HCT116 (cell line): ENCODE results near the gene EML4. TPM values are rescaled to one million over a fixed set of nuclear protein-coding genes. Genes with fewer than 3 reads are reported as not detected.

Experiments used
- ATAC-seq: fragments of 200-7000 bp; cut with Tn5 transposase; 2 replicates; pipeline ENCODE4 v1.9.1; 2020; ENCODE audit warnings: mild to moderate bottlenecking, moderate library complexity
- BruUV-seq: library from RNA; stranded (reverse); fragments of 400-500 nt; replicated peaks from 2 replicates; lab custom pipeline; 2021; lab: Mats Ljungman, UMichigan
- CTCF ChIA-PET: fragments of 300-600 bp; sonication (Branson Sonifier 250); formaldehyde crosslinking; loops from one replicate; lab custom pipeline; 2021; ENCODE audit warnings: antibody characterized with exemption; lab: Charles Lee
- POLR2A ChIA-PET: fragments of 300-600, 350-600 bp; sonication (Branson Sonifier 250); formaldehyde crosslinking; loops from one replicate; lab custom pipeline; 2021; ENCODE audit warnings: antibody characterized with exemption; lab: Charles Lee
- RAD21 ChIA-PET, 2 experiments: fragments of 300-600 bp; sonication (Branson Sonifier 250); formaldehyde crosslinking; loops; one replicate each; lab custom pipeline; 2023; ENCODE audit warnings: low total read pairs in 2 of 2; ENCODE audit not compliant: uncharacterized antibody in 2 of 2, unreplicated experiment in 2 of 2, low non-redundant PET in 1 of 2; lab: Charles Lee
- DNase-seq: peaks from one replicate; pipeline ENCODE4 v3.0.0-alpha.2; 2010; ENCODE audit warnings: low read depth, low spot score
- H2AFZ ChIP-seq: fragments of 200-600 bp; shearing (Covaris generic), sonication (generic); 2 replicates; pipeline ENCODE4 v1.6.1; 2017; ENCODE audit warnings: low read depth, mixed run types, mixed read lengths, antibody characterized with exemption, low read length; ENCODE audit not compliant: poor library complexity, severe bottlenecking
- H3K27ac ChIP-seq: 2 replicates; pipeline ENCODE4 v1.5.1; 2012; ENCODE audit warnings: low read depth, low read length
- H3K27me3 ChIP-seq: fragments of 200-600 bp; sonication (generic); 2 replicates; pipeline ENCODE4 v1.6.1; 2016; ENCODE audit warnings: mixed run types, low read length, mixed read lengths; ENCODE audit not compliant: insufficient read depth
- H3K36me3 ChIP-seq, 2 experiments: fragments of 200-500 bp in 1 of 2; fragments of 200-600 bp in 1 of 2; sonication (Bioruptor generic) in 1 of 2; sonication (generic) in 1 of 2; 2 replicates each; pipeline versions ENCODE4 v1.5.1 to v1.6.1; 2014 to 2016; ENCODE audit warnings: low read length in 2 of 2, inconsistent platforms in 1 of 2, mixed read lengths in 1 of 2, mixed run types in 1 of 2; ENCODE audit not compliant: insufficient read depth in 2 of 2, control insufficient read depth in 1 of 2
- H3K4me1 ChIP-seq, 2 experiments: fragments of 200-600 bp in 1 of 2; sonication (generic) in 1 of 2; 2 replicates each; pipeline versions ENCODE4 v1.5.1 to v1.6.1; 2012 to 2017; ENCODE audit warnings: low read length in 2 of 2, inconsistent platforms in 1 of 2, mild to moderate bottlenecking in 1 of 2, mixed read lengths in 1 of 2, mixed run types in 1 of 2, moderate library complexity in 1 of 2; ENCODE audit not compliant: insufficient read depth in 2 of 2, control insufficient read depth in 1 of 2
- H3K4me2 ChIP-seq: fragments of 200-600 bp; sonication (generic); 2 replicates; pipeline ENCODE4 v1.6.1; 2017; ENCODE audit warnings: mixed run types, low read length, mixed read lengths
- H3K4me3 ChIP-seq, 2 experiments: fragments of 200-600 bp in 1 of 2; sonication (generic) in 1 of 2; replicated peaks in 1 of 2; 2 replicates each; pipeline ENCODE4 v1.5.1; 2011 to 2016; ENCODE audit warnings: low read length in 2 of 2, control low read depth in 1 of 2, low read depth in 1 of 2, mild to moderate bottlenecking in 1 of 2, mixed read lengths in 1 of 2, mixed run types in 1 of 2
- H3K79me2 ChIP-seq: fragments of 200-600 bp; sonication (generic); 2 replicates; pipeline ENCODE4 v1.6.1; 2017; ENCODE audit warnings: mild to moderate bottlenecking, mixed run types, low read length, moderate library complexity, mixed read lengths; ENCODE audit not compliant: insufficient read depth
- H3K9ac ChIP-seq: fragments of 200-600 bp; sonication (generic); 2 replicates; pipeline ENCODE4 v1.6.1; 2016; ENCODE audit warnings: low read length, mixed read lengths
- H3K9me2 ChIP-seq: fragments of 200-600 bp; sonication (generic), shearing (Covaris generic); 2 replicates; pipeline ENCODE4 v1.6.1; 2017; ENCODE audit warnings: mixed run types, mild to moderate bottlenecking, moderate library complexity; ENCODE audit not compliant: insufficient read depth
- H3K9me3 ChIP-seq, 2 experiments: fragments of 200-500 bp in 1 of 2; fragments of 200-600 bp in 1 of 2; sonication (Bioruptor generic) in 1 of 2; sonication (generic) in 1 of 2; 2 replicates each; pipeline ENCODE4 v1.6.1; 2014 to 2017; ENCODE audit warnings: low read length in 2 of 2, mixed read lengths in 2 of 2, inconsistent platforms in 1 of 2, low read depth in 1 of 2, mild to moderate bottlenecking in 1 of 2, mixed run types in 1 of 2, moderate library complexity in 1 of 2; ENCODE audit not compliant: control insufficient read depth in 1 of 2, insufficient read depth in 1 of 2
- H4K20me1 ChIP-seq: fragments of 200-600 bp; sonication (generic), shearing (Covaris generic); 2 replicates; pipeline ENCODE4 v1.6.1; 2017; ENCODE audit warnings: mixed run types, mild to moderate bottlenecking, moderate library complexity; ENCODE audit not compliant: insufficient read depth
- JUND ChIP-seq: IDR thresholded peaks from 2 replicates; pipeline ENCODE4 v1.6.1; 2012
- RAD21 ChIP-seq: IDR thresholded peaks from 2 replicates; pipeline ENCODE4 v1.6.1; 2012; ENCODE audit warnings: low read depth, mild to moderate bottlenecking
- intact Hi-C: fragments of 100-400 bp; cut with micrococcal nuclease; formaldehyde crosslinking; loops from 2 replicates; pipeline ENCODE4 v1.10.0; 2022
- total RNA-seq: library from RNA; stranded (reverse); gene quantifications from one replicate; pipeline ENCODE4 v1.2.1, GENCODE V29; 2021; ENCODE audit not compliant: unreplicated experiment
- TF ChIP-seq, protein P1 (sequence below), 3 experiments: fragments of 200-600 bp in 1 of 3; sonication (generic) in 1 of 3; IDR thresholded peaks in 2 of 3; conservative IDR thresholded peaks in 1 of 3; 2 replicates each; pipeline ENCODE4 v1.5.1; 2012 to 2017; ENCODE audit warnings: low read depth in 2 of 3, low read length in 2 of 3, antibody characterized with exemption in 1 of 3, borderline replicate concordance in 1 of 3, control low read depth in 1 of 3, mild to moderate bottlenecking in 1 of 3, mixed read lengths in 1 of 3, mixed run types in 1 of 3, moderate library complexity in 1 of 3; ENCODE audit not compliant: insufficient read depth in 1 of 3
- TF ChIP-seq, protein P2 (sequence below): IDR thresholded peaks from 2 replicates; pipeline ENCODE4 v1.6.1; 2012

Gene EML4
- total RNA-seq, 1 experiment from 2014 or later: 53.5 TPM

DNA sequence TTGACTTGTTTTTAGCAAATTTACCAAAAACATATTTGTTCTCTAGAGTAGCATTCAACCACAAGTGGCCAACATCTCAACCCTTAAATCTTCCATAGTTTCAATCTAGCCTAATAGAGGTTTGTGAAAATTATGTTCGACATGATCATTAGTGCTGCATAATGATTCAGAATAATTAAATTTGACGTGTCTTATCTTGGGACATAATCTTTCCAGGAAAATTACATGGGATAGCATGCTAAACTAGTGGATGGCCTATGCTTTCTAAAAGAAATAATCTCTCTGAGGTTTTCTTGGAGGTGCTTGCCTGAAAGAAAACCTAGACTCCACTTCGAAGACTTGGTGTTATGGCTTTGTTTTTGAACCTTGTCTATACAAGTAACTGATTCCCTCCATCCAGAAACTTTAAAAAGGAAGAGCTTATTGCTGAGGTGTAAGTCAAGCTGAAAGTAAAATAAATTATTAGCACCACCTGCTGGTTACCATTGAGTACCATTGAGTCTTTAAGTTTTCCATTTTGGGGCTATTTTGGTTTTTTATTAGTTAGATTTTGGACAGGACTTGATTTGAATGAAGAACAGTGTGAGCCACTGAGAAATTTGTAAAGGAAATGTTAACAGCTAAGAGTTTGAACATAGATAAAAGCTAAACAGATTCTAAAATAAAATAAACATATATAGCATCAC, 159.1 kb downstream of the EML4 start:
- Histone ChIP-seq H3K36me3 (peaks cover 10 to 34% of the 10 kb centered on the region in 2 experiments), H3K27me3 (no peaks in the 10 kb centered on the region), H3K9me3 (no peaks in the 10 kb centered on the region), H3K4me3 (no peak overlapping the region), H3K4me2 (no peak overlapping the region), H2AFZ (no peak overlapping the region), H4K20me1 (no peaks in the 10 kb centered on the region), H3K4me1 (no peaks in the 10 kb centered on the region), H3K27ac (no peak overlapping the region), H3K9me2 (no peaks in the 10 kb centered on the region), H3K9ac (no peak overlapping the region), H3K79me2 (no peaks in the 10 kb centered on the region)
- ChIA-PET POLR2A (no interaction called here), RAD21 (interaction anchor here (0.6 to 1.2 kb wide), 3 partner anchors 232 to 459 kb away, joined by 3 to 5 read pairs (median 4); no protein-coding TSS in a partner anchor), CTCF (interaction anchor here (0.7 to 3.8 kb wide), 9 partner anchors 8 to 474 kb away, joined by 3 to 54 read pairs (median 4); no protein-coding TSS in a partner anchor)
- DNase-seq (peak; percentile 7), ATAC-seq (peak; percentile 65)
- TF ChIP-seq, protein P1, sequence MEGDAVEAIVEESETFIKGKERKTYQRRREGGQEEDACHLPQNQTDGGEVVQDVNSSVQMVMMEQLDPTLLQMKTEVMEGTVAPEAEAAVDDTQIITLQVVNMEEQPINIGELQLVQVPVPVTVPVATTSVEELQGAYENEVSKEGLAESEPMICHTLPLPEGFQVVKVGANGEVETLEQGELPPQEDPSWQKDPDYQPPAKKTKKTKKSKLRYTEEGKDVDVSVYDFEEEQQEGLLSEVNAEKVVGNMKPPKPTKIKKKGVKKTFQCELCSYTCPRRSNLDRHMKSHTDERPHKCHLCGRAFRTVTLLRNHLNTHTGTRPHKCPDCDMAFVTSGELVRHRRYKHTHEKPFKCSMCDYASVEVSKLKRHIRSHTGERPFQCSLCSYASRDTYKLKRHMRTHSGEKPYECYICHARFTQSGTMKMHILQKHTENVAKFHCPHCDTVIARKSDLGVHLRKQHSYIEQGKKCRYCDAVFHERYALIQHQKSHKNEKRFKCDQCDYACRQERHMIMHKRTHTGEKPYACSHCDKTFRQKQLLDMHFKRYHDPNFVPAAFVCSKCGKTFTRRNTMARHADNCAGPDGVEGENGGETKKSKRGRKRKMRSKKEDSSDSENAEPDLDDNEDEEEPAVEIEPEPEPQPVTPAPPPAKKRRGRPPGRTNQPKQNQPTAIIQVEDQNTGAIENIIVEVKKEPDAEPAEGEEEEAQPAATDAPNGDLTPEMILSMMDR (IDR thresholded peaks at IDR 0.05 in 2 of 3, conservative IDR thresholded peaks at IDR 0.05 in 1 of 3; ENCODE audit: borderline replicate concordance in 1 of 3, insufficient read depth in 1 of 3, low read depth in 2 of 3, low read length in 2 of 3): peak; percentile 44 to 60 (median 60); a peak in 5 of 6 replicates
- TF ChIP-seq, protein P2, sequence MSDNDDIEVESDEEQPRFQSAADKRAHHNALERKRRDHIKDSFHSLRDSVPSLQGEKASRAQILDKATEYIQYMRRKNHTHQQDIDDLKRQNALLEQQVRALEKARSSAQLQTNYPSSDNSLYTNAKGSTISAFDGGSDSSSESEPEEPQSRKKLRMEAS: no peak
- TF ChIP-seq RAD21: peak; percentile 63
- intact Hi-C loops: loop anchor here (1.0 to 10.0 kb wide), 2 partner anchors 232 to 483 kb away; no protein-coding TSS in a partner anchor
- no TSS peak for BruUV-seq

DNA sequence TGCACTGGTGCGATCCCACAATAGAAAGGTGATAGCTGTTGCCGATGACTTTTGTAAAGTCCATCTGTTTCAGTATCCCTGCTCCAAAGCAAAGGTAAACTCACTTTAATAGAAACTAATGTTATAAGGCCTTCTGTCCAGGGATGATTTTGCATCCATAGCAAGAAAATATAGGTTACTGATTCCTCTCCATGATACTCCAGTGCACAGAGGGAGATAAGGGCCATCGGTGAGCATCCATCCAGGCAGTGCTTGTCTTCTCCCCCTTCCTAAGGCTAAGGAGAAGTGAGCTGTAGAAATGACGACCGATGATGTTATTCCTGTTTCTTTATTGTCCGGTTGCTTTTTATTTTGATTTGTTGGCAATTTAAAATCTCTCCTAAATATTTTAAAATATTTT, 159.8 kb downstream of the EML4 start:
- Histone ChIP-seq H4K20me1 (no peaks in the 10 kb centered on the region), H3K27ac (no peak overlapping the region), H3K27me3 (no peaks in the 10 kb centered on the region), H3K4me1 (no peaks in the 10 kb centered on the region), H3K36me3 (peaks cover 10 to 40% of the 10 kb centered on the region in 2 experiments), H3K9me3 (no peaks in the 10 kb centered on the region), H2AFZ (no peak overlapping the region), H3K9ac (no peak overlapping the region), H3K4me2 (no peak overlapping the region), H3K4me3 (no peak overlapping the region), H3K79me2 (no peaks in the 10 kb centered on the region), H3K9me2 (no peaks in the 10 kb centered on the region)
- intact Hi-C loops: loop anchor here (1.0 to 10.0 kb wide), 2 partner anchors 233 to 484 kb away; no protein-coding TSS in a partner anchor
- RAD21 ChIA-PET: interaction anchor here (0.7 to 1.2 kb wide), 2 partner anchors 232 to 459 kb away, joined by 4 to 5 read pairs; no protein-coding TSS in a partner anchor
- no TSS peak for BruUV-seq
- POLR2A ChIA-PET: no interaction called here
- no peak for TF ChIP-seq JUND
- ATAC-seq (no peak), DNase-seq (no peak)
- CTCF ChIA-PET: interaction anchor here (1.0 to 3.8 kb wide), 8 partner anchors 9 to 475 kb away, joined by 3 to 54 read pairs (median 4); no protein-coding TSS in a partner anchor
